GM10266 (cell line): ENCODE data around the gene SH3BGRL.

Experiments
- DNase-seq: peaks from one replicate; pipeline ENCODE4 v3.0.0; 2012; ENCODE audit errors: extremely low spot score
- TF ChIP-seq, protein P1 (sequence below): IDR thresholded peaks from 2 replicates; pipeline ENCODE4 v1.5.1; 2012; ENCODE audit warnings: mild to moderate bottlenecking, low read depth; ENCODE audit not compliant: control insufficient read depth, insufficient read depth; ENCODE audit errors: missing control alignments

SH3BGRL gene

DNA sequence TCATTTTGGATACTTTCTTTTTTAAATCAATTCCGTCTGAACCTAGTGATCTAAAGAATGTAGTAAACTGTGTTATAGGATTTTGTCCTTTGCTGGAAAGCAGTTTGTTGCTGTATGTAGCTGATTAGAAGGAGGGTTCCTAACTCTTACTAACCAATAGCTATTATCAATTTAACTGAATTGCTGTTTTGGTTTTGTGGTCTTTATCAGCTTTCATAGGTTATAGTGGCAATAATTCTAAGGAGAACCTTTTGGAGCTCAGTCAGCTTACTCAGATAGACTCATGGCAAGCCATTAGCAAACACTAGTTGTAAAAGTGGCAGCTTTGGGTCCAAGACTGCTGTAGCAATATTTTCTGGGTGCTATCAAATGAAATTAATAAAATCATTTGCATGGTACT, 29.6 kb downstream of the SH3BGRL start:
- no peak for DNase-seq
- TF ChIP-seq, protein P1, sequence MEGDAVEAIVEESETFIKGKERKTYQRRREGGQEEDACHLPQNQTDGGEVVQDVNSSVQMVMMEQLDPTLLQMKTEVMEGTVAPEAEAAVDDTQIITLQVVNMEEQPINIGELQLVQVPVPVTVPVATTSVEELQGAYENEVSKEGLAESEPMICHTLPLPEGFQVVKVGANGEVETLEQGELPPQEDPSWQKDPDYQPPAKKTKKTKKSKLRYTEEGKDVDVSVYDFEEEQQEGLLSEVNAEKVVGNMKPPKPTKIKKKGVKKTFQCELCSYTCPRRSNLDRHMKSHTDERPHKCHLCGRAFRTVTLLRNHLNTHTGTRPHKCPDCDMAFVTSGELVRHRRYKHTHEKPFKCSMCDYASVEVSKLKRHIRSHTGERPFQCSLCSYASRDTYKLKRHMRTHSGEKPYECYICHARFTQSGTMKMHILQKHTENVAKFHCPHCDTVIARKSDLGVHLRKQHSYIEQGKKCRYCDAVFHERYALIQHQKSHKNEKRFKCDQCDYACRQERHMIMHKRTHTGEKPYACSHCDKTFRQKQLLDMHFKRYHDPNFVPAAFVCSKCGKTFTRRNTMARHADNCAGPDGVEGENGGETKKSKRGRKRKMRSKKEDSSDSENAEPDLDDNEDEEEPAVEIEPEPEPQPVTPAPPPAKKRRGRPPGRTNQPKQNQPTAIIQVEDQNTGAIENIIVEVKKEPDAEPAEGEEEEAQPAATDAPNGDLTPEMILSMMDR: no peak

DNA sequence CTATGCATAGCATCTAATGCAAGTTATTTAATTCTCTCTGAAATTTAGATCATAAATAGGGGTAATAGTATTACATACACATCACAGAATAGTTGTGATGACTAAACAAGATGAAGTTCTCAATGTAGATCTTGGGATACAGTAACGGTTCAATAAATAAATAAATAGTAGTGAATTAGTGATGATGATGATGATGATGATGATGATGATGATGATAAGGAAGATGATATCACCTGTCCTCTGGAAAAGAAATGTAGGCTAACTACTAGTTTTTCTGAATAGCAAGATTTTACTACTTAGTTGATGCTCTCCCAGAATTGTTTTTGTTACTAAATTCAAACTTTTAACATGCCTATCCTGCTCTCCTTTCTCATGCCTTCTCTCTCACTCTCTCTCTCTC, 30.3 kb downstream of the SH3BGRL start:
- TF ChIP-seq, protein P1: no peak
- no peak for DNase-seq

- TF ChIP-seq, protein P1: no peak
- no peak for DNase-seq
Observed at GRCh38 chrX:81237516-81237915, 35.6 kb downstream of the SH3BGRL start.

DNA sequence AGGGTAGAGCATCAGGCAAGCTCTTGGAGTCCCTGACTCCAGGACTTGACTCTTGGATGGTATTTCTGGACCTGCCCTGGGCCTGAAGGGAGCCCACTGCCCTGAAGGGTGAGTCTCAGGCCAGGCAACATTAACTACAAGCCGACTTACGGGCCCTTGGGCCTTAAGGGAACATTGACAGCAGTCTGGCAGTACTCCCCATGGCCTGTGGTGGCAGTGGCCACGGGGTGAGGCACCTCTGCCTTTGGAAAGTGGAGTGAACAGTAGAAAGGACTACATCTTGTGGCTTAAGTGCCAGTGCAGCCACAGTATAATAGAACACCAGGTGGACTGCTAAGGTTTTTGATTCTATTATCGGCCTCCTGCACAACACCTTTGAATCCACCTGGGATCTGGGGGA, 36.3 kb downstream of the SH3BGRL start:
- no peak for DNase-seq
- TF ChIP-seq, protein P1: no peak

DNA sequence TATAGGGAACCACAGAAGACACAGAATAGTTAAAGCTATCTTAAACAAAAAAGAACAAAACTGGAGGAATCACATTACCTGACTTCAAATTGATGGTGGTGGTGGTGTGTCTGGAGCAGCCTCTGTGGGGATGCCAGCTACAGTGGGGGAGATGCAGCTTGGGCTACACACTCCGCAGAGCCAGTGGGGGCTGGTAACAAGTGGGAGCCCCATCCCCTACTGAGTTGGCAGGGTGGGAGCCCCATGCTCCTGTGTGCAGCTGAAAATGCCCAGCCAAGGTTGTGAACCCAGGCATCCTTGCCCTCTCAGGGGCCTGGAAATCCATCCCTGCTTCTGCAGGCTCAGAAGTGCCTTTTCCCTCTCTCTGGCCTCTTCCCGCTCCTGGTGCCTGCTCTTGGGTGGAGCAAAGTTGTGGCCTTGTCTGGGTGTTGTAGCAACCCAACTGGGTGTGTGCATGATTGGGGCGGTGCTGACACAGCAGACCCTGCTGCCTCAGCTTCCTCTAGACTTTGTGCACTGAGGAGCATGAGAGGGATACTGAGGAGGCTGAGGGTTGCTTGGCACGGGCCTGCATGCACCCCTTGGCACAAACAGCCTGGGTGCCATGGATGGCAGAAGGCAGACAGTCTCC, 38.9 kb downstream of the SH3BGRL start:
- no peak for DNase-seq
- TF ChIP-seq, protein P1: no peak

GRCh38 chrX:81241753-81242152, 39.9 kb downstream of the SH3BGRL start:
- TF ChIP-seq, protein P1: no peak
- no peak for DNase-seq

- TF ChIP-seq, protein P1: no peak
- no peak for DNase-seq
Observed at GRCh38 chrX:81255876-81256275, 54.0 kb downstream of the SH3BGRL start.
